Upper lobe of left lung (tissue), 6 donors: ENCODE measurements around the gene ZNF687. TPM values are rescaled to one million over a fixed set of nuclear protein-coding genes. Genes with fewer than 3 reads are reported as not detected.
"Not testable (repeated sequence)": the region's sequence is repeated elsewhere in the genome, so short reads cannot be mapped to it uniquely, and the experiment has no call there.

Experiments used
- ATAC-seq, 2 donors: fragments of 200-7000 bp; cut with Tn5 transposase; one replicate each; pipeline ENCODE4 v1.9.1; 2022; ENCODE audit warnings: mild to moderate bottlenecking in 2 of 2, moderate library complexity in 2 of 2; ENCODE audit not compliant: low FRiP score in 2 of 2
- DNase-seq, 2 donors: peaks; one replicate each; pipeline ENCODE4 v3.0.0-alpha.2; 2019 to 2020
- H3K27ac ChIP-seq, 4 donors: fragments of 200-600 bp; sonication (generic); one replicate each; pipeline ENCODE4 v1.5.1; 2016 to 2019
- H3K27me3 ChIP-seq, 4 donors: fragments of 200-600 bp; sonication (generic); one replicate each; pipeline ENCODE4 v1.5.1; 2017 to 2019
- H3K36me3 ChIP-seq, 4 donors: fragments of 200-600 bp; sonication (generic); one replicate each; pipeline ENCODE4 v1.5.1; 2016 to 2019
- H3K4me1 ChIP-seq, 4 donors: fragments of 200-600 bp; sonication (generic); one replicate each; pipeline ENCODE4 v1.5.1; 2018 to 2019
- H3K4me3 ChIP-seq, 4 donors: fragments of 200-600 bp; sonication (generic); one replicate each; pipeline ENCODE4 v1.5.1; 2017 to 2019; ENCODE audit warnings: mild to moderate bottlenecking in 2 of 4, moderate library complexity in 1 of 4
- H3K9me3 ChIP-seq, 4 donors: fragments of 200-600 bp; sonication (generic); one replicate each; pipeline ENCODE4 v1.5.1; 2018 to 2019
- EP300 ChIP-seq, 4 donors: sonication (generic); formaldehyde crosslinking; IDR thresholded peaks; one replicate each; pipeline ENCODE4 v1.5.1; 2017; ENCODE audit warnings: antibody characterized with exemption in 4 of 4, control low read depth in 2 of 4
- POLR2A ChIP-seq, 4 donors: fragments of 450-650 bp; IDR thresholded peaks; one replicate each; pipeline ENCODE4 v1.5.1; 2016 to 2017; ENCODE audit warnings: antibody characterized with exemption in 4 of 4, mild to moderate bottlenecking in 2 of 4
- POLR2AphosphoS5 ChIP-seq, 2 donors: sonication (generic); formaldehyde crosslinking; IDR thresholded peaks; one replicate each; pipeline ENCODE4 v1.5.1; 2017; ENCODE audit warnings: antibody characterized with exemption in 2 of 2
- WGBS, 2 donors: methylation state at CpG; one replicate each; pipeline ENCODE4 v1.1.5; 2017 to 2018; 5-methylcytosine and 5-hydroxymethylcytosine counted together
- total RNA-seq, 6 donors: library from RNA; depleted of rRNA in 4 of 6; stranded (reverse); fragments of >200 nt in 4 of 6; gene quantifications; one replicate each; pipeline versions ENCODE4 v1.1.0 to v1.2.1, GENCODE V29; 2016 to 2021
- TF ChIP-seq, protein P1 (sequence below), 6 experiments: fragments of 450-650 bp in 4 of 6; fragments of 200-600 bp in 2 of 6; sonication (generic) in 2 of 6; IDR thresholded peaks; one replicate each; pipeline ENCODE4 v1.5.1; 2016 to 2019; ENCODE audit warnings: antibody characterized with exemption in 6 of 6
- donor health status: DM: no; HTN: no; CAD: no; lungs with moderate emphysema.
- donor health status: DM: no; HTN: yes; CAD: no; lungs with severe emphysema.

Gene ZNF687
- total RNA-seq, 6 donors from 2014 or later: 17.4 to 50.3 (median 27.2) TPM

DNA sequence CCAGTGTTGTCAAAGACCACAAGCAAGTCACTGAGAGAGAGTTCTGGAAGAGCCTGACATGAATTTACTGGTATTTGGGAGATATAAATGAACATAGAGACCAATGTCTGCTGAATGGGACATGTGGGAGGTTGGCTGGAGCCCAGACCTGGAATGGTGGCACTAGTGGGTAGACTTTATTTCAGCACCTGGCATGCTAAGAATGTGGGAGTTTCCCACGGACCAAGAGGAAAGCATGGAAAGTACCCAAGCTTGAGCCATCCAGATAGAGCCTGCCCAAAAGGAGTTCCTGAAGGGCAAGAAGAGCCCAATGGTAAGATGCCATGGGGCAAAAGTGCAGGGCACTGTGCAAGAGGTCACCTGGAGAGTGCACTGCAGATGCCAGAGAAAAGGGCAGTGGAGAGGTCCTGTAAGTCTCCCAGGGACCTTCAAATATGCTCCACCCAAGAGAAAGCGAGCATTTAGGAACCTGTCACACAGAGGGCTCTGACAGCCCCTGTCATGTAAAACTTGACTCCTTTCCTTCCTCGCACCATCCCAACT lies 8.1 kb upstream of the ZNF687 start:
- Histone ChIP-seq H3K4me1 (peaks cover 0 to 8% (median 3%) of the 10 kb centered on the region in 4 donors), H3K27me3 (no peaks in the 10 kb centered on the region), H3K27ac (no peak overlapping the region), H3K9me3 (no peaks in the 10 kb centered on the region), H3K4me3 (no peak overlapping the region), H3K36me3 (peaks cover 0 to 30% (median 16%) of the 10 kb centered on the region in 4 donors)
- TF ChIP-seq POLR2AphosphoS5 (IDR thresholded peaks at IDR 0.05) (no peak), POLR2A (IDR thresholded peaks at IDR 0.05) (no peak), EP300 (IDR thresholded peaks at IDR 0.05) (no peak)
- TF ChIP-seq, protein P1, sequence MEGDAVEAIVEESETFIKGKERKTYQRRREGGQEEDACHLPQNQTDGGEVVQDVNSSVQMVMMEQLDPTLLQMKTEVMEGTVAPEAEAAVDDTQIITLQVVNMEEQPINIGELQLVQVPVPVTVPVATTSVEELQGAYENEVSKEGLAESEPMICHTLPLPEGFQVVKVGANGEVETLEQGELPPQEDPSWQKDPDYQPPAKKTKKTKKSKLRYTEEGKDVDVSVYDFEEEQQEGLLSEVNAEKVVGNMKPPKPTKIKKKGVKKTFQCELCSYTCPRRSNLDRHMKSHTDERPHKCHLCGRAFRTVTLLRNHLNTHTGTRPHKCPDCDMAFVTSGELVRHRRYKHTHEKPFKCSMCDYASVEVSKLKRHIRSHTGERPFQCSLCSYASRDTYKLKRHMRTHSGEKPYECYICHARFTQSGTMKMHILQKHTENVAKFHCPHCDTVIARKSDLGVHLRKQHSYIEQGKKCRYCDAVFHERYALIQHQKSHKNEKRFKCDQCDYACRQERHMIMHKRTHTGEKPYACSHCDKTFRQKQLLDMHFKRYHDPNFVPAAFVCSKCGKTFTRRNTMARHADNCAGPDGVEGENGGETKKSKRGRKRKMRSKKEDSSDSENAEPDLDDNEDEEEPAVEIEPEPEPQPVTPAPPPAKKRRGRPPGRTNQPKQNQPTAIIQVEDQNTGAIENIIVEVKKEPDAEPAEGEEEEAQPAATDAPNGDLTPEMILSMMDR (IDR thresholded peaks at IDR 0.05): no peak
- ATAC-seq: no peak
- DNase-seq: no peak
- 71 to 86% methylated on average over 3 of the region's 3 CpGs for WGBS, 2 donors

DNA sequence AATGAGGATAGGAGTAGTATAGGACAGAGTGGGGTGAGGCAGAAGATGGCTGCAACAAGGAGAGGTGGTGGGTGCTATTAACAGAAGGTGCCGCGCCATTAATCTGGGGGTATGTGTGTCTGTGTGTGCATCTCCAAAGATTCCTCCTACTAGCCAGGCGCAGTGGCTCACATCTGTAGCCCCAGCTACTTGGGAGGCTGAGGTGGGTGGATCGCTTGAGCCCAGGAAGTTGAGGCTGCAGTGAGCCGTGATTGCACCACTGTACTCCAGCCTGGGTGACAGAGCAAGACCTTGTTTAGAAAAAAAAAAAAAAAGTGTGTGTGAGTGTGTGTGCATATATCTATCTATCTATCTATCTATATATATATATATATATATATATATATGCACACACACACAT lies 6.8 kb upstream of the ZNF687 start:
- not testable (repeated sequence) for ATAC-seq, H3K4me3 ChIP-seq, H3K9me3 ChIP-seq, H3K4me1 ChIP-seq, H3K27ac ChIP-seq, H3K27me3 ChIP-seq
- peak in 1 of 2 donors; percentile 47 for DNase-seq
- H3K36me3 ChIP-seq: peaks cover 0 to 19% (median 9%) of the 10 kb centered on the region in 4 donors
- 72 to 86% methylated on average over 5 of the region's 5 CpGs for WGBS, 2 donors

DNA sequence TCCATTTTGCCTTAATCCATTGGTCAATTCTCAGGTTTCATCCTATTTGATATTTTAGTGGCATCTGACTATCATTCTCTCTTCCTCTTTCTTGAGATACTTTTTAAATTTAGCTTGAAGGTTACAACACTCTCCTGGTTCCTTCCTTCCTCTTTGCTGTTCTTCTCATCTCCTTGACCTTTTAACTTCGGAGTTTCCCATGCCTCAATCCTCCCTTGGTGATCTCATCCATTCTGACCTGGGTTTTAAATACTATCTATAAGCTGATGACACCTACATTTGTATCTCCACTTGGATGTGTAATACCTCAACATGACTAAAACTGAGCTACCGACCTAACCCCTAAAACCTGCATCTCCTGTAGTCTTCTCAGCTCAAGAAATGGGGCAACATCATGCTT lies 4.8 kb upstream of the ZNF687 start:
- H3K27me3 ChIP-seq: no peaks in the 10 kb centered on the region
- no peak for DNase-seq
- H3K4me1 ChIP-seq: peaks cover 5 to 14% (median 8%) of the 10 kb centered on the region in 4 donors
- no peaks in the 10 kb centered on the region for H3K9me3 ChIP-seq
- no peak overlapping the region for H3K4me3 ChIP-seq
- TF ChIP-seq POLR2A (IDR thresholded peaks at IDR 0.05) (no peak), POLR2AphosphoS5 (IDR thresholded peaks at IDR 0.05) (peak in 1 of 2 donors; percentile 15), EP300 (IDR thresholded peaks at IDR 0.05) (no peak)
- TF ChIP-seq, protein P1 (IDR thresholded peaks at IDR 0.05): no peak
- H3K27ac ChIP-seq: peak overlapping the region in 1 of 4 donors; percentile 67
- no peak for ATAC-seq
- WGBS, 2 donors: 53 to 62% methylated on average over 2 of the region's 2 CpGs
- H3K36me3 ChIP-seq: peaks cover 0 to 9% (median 2%) of the 10 kb centered on the region in 4 donors

DNA sequence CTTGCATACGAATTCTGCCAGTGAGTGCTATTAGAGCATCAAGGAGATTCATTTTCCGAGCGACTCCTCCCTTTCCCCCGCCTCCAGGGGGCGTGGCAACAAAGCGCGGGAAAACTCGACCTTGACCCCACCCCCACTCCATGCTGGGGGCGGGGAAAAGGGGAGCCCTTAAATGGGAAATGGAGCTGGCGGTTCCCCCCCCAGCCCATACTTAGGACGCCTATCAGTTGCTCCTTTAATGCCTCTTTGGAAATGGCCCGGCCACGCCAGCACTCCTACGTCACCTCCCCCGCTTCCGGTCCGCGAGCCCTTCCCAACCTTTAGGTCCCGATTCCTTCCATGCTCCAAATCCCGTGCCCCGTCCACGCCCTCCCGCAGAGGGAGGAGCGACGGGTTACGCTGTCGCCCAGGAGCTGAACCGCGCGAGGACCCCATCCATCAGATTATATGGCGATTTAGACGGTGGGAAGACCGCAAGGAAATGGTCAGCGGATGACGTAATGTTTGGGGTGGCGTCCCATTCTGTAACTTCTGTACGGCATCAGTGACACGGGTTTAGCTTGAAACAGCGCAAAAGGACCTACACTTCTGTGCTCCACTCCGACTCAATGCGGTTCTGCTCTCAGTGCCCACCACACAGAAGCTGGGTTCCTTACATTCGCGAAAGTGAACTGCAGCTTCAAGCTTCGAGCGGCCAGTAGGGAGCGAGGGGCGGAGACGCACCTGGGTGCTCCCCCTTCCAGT lies 702 bp upstream of the ZNF687 start:
- no peaks in the 10 kb centered on the region for H3K27me3 ChIP-seq
- peak overlapping the region; percentile 44 to 87 (median 80) for H3K4me3 ChIP-seq
- H3K4me1 ChIP-seq: peaks cover 16 to 31% (median 21%) of the 10 kb centered on the region in 4 donors
- peaks cover 2 to 16% (median 7%) of the 10 kb centered on the region in 4 donors for H3K36me3 ChIP-seq
- ATAC-seq (peak; percentile 91 to 93), DNase-seq (peak; percentile 94 to 95)
- H3K9me3 ChIP-seq: no peaks in the 10 kb centered on the region
- TF ChIP-seq EP300 (IDR thresholded peaks at IDR 0.05) (peak in 1 of 4 donors; percentile 58), POLR2AphosphoS5 (IDR thresholded peaks at IDR 0.05) (peak; percentile 68 to 89), POLR2A (IDR thresholded peaks at IDR 0.05) (peak in 3 of 4 donors; percentile 57 to 82 (median 66))
- TF ChIP-seq, protein P1 (IDR thresholded peaks at IDR 0.05): peak in 4 of 6 experiments; percentile 33 to 66 (median 54)
- peak overlapping the region; percentile 98 for H3K27ac ChIP-seq
- 0% methylated on average over 23 to 48 of the region's 48 CpGs for WGBS, 2 donors

DNA sequence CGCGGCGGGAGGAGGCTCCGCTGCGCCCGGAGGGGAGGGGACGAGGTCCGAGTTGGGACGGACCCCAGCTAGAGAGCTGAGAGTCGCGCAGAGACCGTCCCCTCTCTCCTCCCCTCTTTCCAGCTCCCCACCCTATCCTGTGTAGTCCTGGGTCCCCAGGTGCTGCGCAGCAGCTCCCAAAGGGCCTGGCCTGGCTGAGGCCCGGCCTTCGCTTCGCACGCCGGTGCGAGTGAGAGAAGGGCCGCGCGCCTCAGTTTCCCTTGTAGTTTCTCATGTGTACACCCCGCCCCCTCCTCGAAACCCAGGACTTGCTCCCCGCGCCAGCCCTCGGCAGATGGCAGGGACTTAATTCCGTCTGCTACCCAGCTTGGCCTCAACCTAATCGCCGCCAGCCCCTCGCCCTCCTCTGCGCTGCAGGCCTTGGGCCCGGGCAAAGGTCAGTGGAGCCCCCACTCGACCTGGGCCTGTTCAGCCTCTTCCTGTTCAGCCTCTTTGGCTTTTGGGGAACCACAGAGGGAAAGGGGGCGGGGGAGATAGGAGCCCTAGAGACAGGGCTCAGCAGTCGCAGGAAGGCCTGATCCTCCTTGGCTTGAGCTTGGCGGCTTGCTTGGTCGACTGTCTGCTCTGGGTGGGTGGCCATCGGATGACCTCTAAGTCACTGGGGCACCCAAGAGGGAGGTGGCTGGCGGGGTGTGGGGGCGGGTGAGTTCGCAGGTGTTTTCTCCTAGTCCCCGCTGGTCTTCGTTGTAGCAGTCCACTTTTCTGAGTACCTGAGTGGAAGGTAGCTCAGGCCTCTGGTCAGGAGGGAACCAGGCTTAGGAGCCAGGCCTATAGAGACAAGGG lies 1.0 kb downstream of the ZNF687 start:
- Histone ChIP-seq H3K4me1 (peaks cover 16 to 23% (median 18%) of the 10 kb centered on the region in 4 donors), H3K27ac (peak overlapping the region; percentile 98), H3K9me3 (no peaks in the 10 kb centered on the region), H3K27me3 (no peaks in the 10 kb centered on the region), H3K4me3 (peak overlapping the region; percentile 77 to 97 (median 84)), H3K36me3 (peaks cover 13 to 33% (median 25%) of the 10 kb centered on the region in 4 donors)
- DNase-seq: peak in 1 of 2 donors; percentile 60
- no peak for ATAC-seq
- WGBS, 2 donors: 8 to 22% methylated on average over 15 to 38 of the region's 44 CpGs
- TF ChIP-seq POLR2A (IDR thresholded peaks at IDR 0.05): no peak
- no peak for TF ChIP-seq POLR2AphosphoS5 (IDR thresholded peaks at IDR 0.05)
